ENCODE results near the gene FREM1. TPM values are rescaled to one million over a fixed set of nuclear protein-coding genes. Genes with fewer than 3 reads are reported as not detected.

FREM1 gene
- total and polyA plus RNA-seq, 2 of the 13 experiments (the other 11 are each of a cell fraction or from before 2014, with no cell fraction given), result 64.3 to 202 TPM

DNA sequence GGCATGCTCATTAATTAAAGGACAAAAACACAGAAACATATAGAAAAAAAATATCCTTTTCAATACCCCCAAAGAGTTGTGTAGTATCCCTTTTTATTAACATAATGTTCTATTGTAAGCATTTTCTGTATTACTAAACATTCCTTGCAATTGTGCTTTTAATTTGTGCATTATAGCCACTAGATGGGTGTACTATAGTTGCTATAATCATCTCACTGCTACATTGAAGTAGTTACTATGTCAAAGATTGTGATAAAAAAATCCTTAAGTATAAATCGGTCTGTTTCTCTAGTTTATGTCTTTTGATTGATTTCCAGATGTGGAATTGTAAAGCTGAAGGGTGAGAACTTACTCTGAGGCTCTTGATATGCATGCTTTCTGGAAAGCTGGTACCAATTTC is 21.4 kb downstream of the FREM1 start:
- H3K9ac ChIP-seq (ENCODE audit: insufficient read depth, low read depth, low read length), result no peak overlapping the region
- H3K27ac ChIP-seq (ENCODE audit: extremely low read length, insufficient read depth, low read length), result no peak overlapping the region
- POLR2A ChIA-PET, result no interaction called here
- DNase-seq (ENCODE audit: low spot score), result no peak
- intact Hi-C loops (cut with micrococcal nuclease; ENCODE audit: unreplicated experiment) (no loop called here), in situ Hi-C loops (cut with HindIII; ENCODE audit: extremely low pct_ligation_motif_present, low pct_unique_long_range_greater_than_20kb) (no loop called here)
- CTCF ChIA-PET (ENCODE audit: low intra/inter-chr PET ratio, low total read pairs), result no interaction called here
- H4K20me1 ChIP-seq (ENCODE audit: insufficient read depth, low read length), result no peaks in the 10 kb centered on the region
- H3K9me3 ChIP-seq (ENCODE audit: low read length), result no peaks in the 10 kb centered on the region
- H2AFZ ChIP-seq (ENCODE audit: low read length), result no peak overlapping the region
- no peak overlapping the region for H3K4me2 ChIP-seq (ENCODE audit: low read depth, low read length)
- BruUV-seq (replicated peaks), result no TSS peak
- ATAC-seq, result no peak
- no peak for TF ChIP-seq HNRNPL (IDR thresholded peaks at IDR 0.05; ENCODE audit: low read depth, low read length)
- no peak for TF ChIP-seq MLX (CRISPR knock-in tag; IDR thresholded peaks at IDR 0.05)
- no peak for TF ChIP-seq ARNTL (CRISPR knock-in tag; IDR thresholded peaks at IDR 0.05)
- no peak for TF ChIP-seq HOXA9 (CRISPR knock-in tag; IDR thresholded peaks at IDR 0.05; ENCODE audit: borderline replicate concordance)
- no peak for TF ChIP-seq ARNT2 (CRISPR knock-in tag; IDR thresholded peaks at IDR 0.05; ENCODE audit: low read depth)
- no peak for TF ChIP-seq NR1H2 (CRISPR knock-in tag; IDR thresholded peaks at IDR 0.05; ENCODE audit: borderline replicate concordance, low read depth)
- no peak for TF ChIP-seq ZNF124 (CRISPR knock-in tag; IDR thresholded peaks at IDR 0.05)
- no peak for TF ChIP-seq NBN (conservative IDR thresholded peaks at IDR 0.05)
- no peak for TF ChIP-seq IKZF1 (IDR thresholded peaks at IDR 0.05)
- TF ChIP-seq SRF (IDR thresholded peaks at IDR 0.05; ENCODE audit: low read depth, low read length), result no peak
- no peak for TF ChIP-seq HES4 (CRISPR knock-in tag; IDR thresholded peaks at IDR 0.05; ENCODE audit: borderline replicate concordance)
- TF ChIP-seq ZNF619 (CRISPR knock-in tag; IDR thresholded peaks at IDR 0.05), result no peak
- TF ChIP-seq YEATS2 (CRISPR knock-in tag; IDR thresholded peaks at IDR 0.05; ENCODE audit: borderline replicate concordance), result no peak
- TF ChIP-seq, protein P1, sequence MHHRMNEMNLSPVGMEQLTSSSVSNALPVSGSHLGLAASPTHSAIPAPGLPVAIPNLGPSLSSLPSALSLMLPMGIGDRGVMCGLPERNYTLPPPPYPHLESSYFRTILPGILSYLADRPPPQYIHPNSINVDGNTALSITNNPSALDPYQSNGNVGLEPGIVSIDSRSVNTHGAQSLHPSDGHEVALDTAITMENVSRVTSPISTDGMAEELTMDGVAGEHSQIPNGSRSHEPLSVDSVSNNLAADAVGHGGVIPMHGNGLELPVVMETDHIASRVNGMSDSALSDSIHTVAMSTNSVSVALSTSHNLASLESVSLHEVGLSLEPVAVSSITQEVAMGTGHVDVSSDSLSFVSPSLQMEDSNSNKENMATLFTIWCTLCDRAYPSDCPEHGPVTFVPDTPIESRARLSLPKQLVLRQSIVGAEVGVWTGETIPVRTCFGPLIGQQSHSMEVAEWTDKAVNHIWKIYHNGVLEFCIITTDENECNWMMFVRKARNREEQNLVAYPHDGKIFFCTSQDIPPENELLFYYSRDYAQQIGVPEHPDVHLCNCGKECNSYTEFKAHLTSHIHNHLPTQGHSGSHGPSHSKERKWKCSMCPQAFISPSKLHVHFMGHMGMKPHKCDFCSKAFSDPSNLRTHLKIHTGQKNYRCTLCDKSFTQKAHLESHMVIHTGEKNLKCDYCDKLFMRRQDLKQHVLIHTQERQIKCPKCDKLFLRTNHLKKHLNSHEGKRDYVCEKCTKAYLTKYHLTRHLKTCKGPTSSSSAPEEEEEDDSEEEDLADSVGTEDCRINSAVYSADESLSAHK (CRISPR knock-in tag; IDR thresholded peaks at IDR 0.05; ENCODE audit: borderline replicate concordance), result no peak
- peaks cover 70% of the 10 kb centered on the region for H3K4me1 ChIP-seq (ENCODE audit: insufficient read depth, low read length)
- H3K79me2 ChIP-seq (ENCODE audit: insufficient read depth, low read length), result peaks cover 7% of the 10 kb centered on the region
- WGBS (ENCODE audit: low lambda C conversion rate), result 22% methylated on average over 1 of the region's 1 CpG
- no peak overlapping the region for H3K4me3 ChIP-seq (replicated peaks in 1 of 3; ENCODE audit: insufficient read depth in 1 of 3, low read depth in 2 of 3, low read length in 3 of 3)
- FAIRE-seq, result no peak
- no peaks in the 10 kb centered on the region for H3K27me3 ChIP-seq (ENCODE audit: control insufficient read depth in 1 of 2, insufficient read depth in 2 of 2, low read length in 2 of 2)
- H3K36me3 ChIP-seq (replicated peaks in 1 of 2; ENCODE audit: control insufficient read depth in 1 of 2, insufficient read depth in 2 of 2, low read length in 2 of 2), result no peaks in the 10 kb centered on the region
